HT-29 (cell line): ENCODE results near the gene SH3RF1. TPM values are rescaled to one million over a fixed set of nuclear protein-coding genes. Genes with fewer than 3 reads are reported as not detected.

ENCODE experiments used
- DNase-seq: peaks from one replicate; pipeline ENCODE4 v3.0.0-alpha.2; 2015; ENCODE audit warnings: low spot score
- total RNA-seq: library from RNA; depleted of rRNA; stranded (reverse); fragments of >200 nt; shearing (Covaris generic); gene quantifications from 2 replicates; pipeline ENCODE4 v1.2.3, GENCODE V29; 2014

Gene SH3RF1
- total RNA-seq, 1 experiment from 2014 or later: 14.6 TPM

DNA sequence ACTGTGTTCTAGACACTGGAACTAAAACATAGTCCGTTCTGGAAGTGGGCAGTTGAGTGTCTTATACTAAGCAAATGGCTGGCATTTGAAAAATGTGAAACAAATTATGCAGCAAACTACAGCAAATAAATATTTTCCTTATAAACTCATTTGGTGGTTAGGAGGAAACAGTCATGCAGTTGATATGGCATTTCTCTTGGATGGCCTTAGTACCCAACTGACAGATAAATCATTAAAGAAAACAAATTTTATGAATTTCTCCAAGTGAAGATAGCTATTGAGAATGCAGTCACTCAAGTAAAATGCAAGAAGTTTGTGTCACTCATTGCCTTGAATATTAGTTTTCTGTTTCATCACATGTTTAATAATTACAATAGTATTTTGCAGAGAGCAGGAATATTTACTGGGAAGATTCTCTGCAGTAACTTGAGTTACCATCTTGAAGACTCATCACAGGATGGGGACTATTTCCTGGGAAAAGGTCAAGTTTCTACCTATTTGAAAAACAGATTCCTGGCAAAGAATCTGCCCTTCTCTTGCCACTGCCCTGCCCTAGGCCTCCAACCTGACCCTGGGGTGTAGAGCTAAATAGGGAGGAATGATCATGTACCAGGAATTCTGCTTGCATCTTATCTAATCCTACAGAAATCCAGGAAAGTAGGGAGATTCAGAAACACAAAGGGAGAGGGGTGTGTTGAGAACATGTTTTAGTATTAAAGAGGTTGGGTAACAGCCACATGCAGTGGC is 105.9 kb downstream of the SH3RF1 start:
- DNase-seq: no peak

DNA sequence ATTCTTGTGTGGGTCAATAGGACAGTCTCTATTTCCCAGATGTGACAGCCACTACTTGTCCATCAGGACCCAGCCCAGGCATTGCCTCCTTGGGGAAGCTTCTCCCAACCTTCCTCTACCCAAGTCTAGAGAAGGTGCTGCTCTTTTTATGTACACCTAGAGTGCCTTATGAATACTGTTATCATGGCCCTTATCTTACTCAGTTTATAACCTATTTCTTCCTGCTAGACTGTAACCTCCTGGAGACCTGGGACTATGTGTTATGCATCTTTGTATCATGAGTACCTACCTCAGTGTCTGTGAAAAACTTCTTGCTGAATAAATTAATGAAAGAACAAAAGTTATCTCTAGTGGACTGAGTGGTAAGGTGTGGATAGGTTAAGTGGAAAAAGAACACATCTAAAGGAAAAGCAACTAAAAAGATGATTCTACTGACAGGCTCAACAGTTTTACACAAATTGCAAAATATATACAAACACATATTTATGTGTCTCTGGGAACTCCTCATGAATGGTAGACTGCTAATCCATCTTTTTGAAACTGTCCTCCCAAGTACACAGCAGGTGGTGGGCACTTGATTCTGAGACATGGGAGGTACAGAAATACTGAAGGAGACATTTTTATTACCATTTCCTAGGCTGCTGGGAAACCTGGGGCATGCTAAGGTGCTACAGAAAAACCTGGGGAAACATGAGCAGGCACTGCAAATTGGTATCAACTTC is 106.6 kb downstream of the SH3RF1 start:
- DNase-seq: no peak

- DNase-seq: no peak
Measured at GRCh38 chr4:169163495-169163894, 107.3 kb downstream of the SH3RF1 start.

- no peak for DNase-seq
Measured at GRCh38 chr4:169160825-169161224, 109.9 kb downstream of the SH3RF1 start.

DNA sequence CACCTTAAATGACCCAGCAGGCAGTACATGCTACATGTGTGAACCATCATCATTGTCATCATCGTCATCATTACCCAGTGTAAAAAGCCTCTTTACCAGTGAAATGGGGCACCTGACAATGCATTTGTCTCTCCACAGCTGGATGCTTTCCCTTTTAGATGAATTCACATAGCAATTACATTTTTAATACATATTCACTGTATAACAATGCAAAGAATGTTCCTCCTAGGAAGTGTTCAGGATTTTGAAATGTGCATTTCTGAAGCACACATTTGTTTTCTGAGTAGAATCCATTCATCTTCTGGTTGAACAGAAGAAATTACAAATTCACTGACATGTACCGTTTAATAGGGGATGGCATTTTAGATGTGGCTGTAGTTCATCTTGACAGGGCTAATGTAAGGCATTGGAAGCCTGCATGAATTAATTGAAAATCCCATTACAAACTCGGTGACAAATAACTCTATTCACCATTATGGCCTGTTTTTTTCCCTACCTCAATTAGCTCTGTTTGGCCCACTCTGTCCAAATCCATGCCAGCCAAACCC is 111.1 kb downstream of the SH3RF1 start:
- DNase-seq: no peak

- no peak for DNase-seq
Measured at GRCh38 chr4:169158861-169159260, 111.9 kb downstream of the SH3RF1 start.

DNA sequence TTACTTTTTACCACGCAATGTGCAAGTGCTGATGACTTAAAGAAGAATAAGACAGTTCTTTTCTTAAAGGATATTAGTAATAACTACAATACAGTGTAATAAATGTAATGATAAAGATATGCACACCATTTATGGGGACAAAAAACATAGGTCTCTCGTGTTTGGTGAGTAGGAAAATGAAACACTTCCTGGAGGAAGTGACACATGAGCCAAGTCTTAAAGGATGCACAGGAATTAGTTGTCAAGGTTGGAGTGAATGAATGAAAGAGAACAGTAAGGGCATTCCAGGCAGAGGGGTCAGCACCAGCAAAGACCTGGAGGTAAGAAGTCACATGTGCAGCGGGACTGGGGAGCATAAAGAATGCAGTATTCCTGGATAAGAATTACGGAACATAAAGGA is 112.7 kb downstream of the SH3RF1 start:
- no peak for DNase-seq

DNA sequence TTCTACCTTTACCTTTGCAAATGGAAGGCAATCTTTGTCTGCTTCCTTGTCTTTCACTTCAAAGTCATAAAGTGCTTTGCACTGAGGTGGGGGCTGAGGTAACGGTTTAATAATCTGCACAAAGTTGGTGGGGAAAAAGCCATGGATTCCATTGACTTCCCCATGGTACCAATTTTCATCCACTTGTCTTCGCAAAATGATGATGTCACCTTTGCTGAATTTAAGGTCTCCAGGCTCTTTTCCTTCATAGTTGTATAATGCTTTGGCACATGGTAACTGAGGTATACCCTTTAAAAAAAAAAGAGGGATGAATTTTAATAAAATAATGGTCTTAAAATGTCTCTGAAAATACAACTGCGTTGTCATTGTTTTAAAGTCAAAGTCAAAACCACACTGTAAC is 114.4 kb downstream of the SH3RF1 start:
- DNase-seq: no peak

DNA sequence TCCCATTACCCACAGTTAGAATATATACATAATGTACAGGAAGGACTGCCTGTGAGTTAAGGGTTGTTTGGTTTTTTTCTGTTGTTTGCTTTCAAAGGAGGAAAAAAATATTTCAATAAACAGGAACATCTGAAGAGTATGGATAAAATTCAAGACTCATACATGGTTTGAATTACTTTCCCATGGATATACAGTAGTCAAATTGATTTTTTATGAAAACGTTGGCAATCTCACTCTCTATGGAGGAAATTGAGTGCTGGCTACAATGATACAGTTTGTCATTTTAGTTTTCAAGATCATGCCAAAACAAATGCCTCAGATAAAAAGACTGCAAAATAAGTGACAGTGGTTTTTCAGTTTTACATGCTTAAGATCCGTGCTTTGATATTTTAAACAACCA is 116.6 kb downstream of the SH3RF1 start:
- DNase-seq: no peak

DNA sequence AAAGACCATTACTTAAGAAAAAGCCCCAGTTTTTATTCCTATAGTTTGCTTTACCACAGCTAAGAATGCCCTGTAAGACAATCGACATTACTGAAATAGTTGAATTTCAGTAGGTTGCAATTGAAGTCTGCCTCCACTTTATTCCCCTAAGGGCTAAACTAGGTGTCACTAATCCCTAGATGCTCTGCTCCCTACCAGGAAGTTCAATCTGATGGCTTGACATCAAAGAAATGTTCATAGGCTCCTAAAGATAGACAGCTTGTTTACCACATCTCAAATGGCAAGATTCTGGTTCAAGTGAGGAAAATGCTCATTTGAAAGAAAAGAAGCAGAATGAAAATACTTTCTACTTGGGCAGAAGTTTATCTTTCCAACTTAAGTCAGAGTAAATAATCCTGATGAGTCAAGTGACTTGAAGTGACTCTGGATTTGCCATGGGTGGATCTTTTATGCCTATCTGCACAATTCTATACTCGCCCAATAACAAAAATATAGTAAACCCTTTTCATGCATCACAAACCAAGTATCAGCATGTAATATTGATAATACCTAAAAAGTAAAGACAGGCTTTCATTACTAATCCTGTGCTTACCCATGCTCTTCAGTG is 117.2 kb downstream of the SH3RF1 start:
- no peak for DNase-seq

DNA sequence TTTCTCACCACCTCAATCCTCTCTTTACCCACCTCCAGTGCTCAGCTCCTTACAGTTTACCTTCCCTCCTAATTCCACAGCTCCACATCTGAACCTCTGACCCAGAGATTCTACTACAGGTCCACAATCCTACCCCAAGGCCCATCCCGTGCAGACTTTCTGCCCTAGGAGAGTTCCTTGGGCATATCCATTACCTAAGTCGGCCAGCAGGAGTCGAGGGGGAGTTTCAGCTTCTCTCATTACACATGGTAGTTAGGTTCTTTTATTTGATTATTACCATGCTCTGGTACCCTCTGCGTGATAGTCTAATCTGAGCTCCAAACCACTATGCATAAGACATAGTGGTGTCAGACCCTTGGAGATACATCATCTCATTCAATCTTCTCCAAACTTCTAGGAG is 117.9 kb downstream of the SH3RF1 start:
- no peak for DNase-seq

DNA sequence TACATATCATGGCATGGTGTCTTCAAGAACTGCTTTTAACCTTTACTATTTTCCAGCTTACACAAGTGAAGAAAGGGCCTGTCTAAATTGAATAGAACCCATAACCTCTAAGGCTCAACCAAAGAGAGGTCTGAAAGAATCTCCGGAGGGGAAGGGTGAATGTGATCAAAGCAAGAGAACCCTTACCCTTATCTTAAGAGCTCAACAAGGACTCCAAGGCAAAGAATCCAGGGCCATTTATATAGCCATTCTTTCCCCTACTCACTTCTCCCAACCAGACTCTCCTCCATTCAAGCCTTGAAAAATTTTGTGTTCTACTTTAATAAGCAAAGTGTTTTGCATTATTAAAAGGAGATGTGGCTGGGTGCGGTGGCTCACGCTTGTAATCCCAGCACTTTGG is 118.7 kb downstream of the SH3RF1 start:
- DNase-seq: no peak

GRCh38 chr4:169151671-169152070 is 119.1 kb downstream of the SH3RF1 start:
- no peak for DNase-seq

DNA sequence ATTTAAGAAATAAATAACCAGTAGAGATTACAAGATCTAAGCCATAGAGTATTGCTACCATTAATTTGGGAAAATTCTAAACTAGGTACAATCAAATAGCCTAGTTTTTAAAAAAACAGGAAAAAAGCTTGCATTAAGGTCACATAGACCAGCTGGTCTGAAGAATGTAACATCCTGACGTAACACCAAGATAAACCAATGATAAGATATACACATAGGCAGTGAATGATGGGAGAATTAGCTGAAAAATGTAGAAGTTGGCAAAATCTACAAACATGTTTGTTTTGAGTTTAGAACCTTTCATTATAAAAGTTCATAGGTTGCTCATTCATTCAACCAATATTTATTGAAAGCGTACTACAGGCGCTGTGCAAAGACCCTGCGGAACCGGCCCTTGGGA is 120.0 kb downstream of the SH3RF1 start:
- DNase-seq: no peak

DNA sequence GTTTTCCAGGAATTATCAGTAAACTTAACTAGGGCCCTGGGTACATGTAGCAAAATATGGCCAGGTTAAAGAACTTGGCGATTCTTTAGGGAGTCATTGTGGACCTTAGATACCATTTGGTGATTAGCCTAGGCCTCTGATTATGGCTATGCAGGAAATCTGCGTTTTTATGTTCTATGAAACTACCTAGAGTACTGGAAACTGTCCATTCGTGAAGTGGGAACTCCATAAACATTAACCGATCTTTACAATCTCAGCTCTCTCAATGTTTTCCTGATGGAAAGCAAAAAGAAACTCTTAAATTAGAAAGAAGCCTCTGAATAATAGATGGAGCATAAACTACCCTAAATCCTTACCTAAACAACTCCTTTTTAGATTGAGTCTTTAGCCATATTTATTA is 121.9 kb downstream of the SH3RF1 start:
- no peak for DNase-seq

- DNase-seq: no peak
Measured at GRCh38 chr4:169147191-169147590, 123.6 kb downstream of the SH3RF1 start.

GRCh38 chr4:169144061-169144600 is 126.6 kb downstream of the SH3RF1 start:
- DNase-seq: no peak

GRCh38 chr4:169143335-169143734 is 127.4 kb downstream of the SH3RF1 start:
- DNase-seq: no peak

GRCh38 chr4:169142906-169143305 is 127.8 kb downstream of the SH3RF1 start:
- DNase-seq: no peak

DNA sequence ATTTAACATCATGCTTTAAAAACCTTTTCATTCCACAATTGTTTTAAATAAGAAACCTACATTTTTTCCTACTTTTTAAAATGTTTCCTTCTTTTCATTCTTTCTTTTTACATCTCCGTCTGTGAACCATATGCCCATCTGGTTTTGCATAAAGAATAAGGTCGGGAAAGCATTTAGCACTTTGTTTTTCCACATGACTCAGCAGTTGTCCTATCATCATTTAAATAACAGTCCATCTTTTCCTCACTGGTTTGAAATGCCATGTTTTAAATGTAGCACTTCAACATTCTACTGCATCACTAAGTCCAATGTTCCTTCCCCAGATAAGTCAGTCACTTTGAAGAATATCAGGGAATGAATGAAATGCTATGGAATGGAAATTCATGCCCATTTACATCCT is 128.4 kb downstream of the SH3RF1 start:
- no peak for DNase-seq

- no peak for DNase-seq
Measured at GRCh38 chr4:169139021-169139420, 131.7 kb downstream of the SH3RF1 start.

DNA sequence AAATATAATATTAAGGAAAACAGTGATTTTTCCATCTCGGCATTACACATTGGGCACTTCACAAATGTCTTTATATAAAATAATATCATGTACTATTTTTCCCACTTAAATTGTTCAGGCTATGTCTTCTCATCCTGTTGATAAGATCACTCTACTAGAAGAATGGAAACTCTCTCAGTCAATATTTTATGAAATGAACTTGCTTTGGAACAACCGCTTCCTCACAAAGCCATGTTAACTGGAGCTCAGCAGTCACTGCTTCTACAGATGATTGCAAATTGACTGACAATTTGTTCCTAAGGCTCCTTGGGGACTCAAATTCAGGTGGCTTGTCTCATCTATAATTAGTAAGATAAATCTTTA is 133.2 kb downstream of the SH3RF1 start:
- no peak for DNase-seq
